ENCODE data around the gene ZBTB25. TPM values are rescaled to one million over a fixed set of nuclear protein-coding genes. Genes with fewer than 3 reads are reported as not detected.

The ZBTB25 gene
- total and polyA plus RNA-seq, 3 donors from 2014 or later = 13.3 to 21.3 (median 20.6) TPM

- H3K9me3 ChIP-seq = no peaks in the 10 kb centered on the region
- peak; percentile 24 for DNase-seq
- peaks cover 28% of the 10 kb centered on the region for H3K4me1 ChIP-seq
- TF ChIP-seq POLR2A (IDR thresholded peaks at IDR 0.05) = no peak
- no peak for TF ChIP-seq CTCF (IDR thresholded peaks at IDR 0.05)
- no peaks in the 10 kb centered on the region for H3K27me3 ChIP-seq
- peak overlapping the region; percentile 99 to 100 for H3K27ac ChIP-seq
- intact Hi-C loops (cut with DNase I; ENCODE audit: low total_unique reads) = no loop called here
- H3K4me3 ChIP-seq = no peak overlapping the region
- H3K36me3 ChIP-seq (ENCODE audit: low read depth, missing control alignments) = no peaks in the 10 kb centered on the region
- 37 to 45% methylated on average over 8 of the region's 8 CpGs for WGBS, 2 donors
Measured at GRCh38 chr14:64501411-64502171, 2.0 kb downstream of the ZBTB25 start.

GRCh38 chr14:64500088-64500487 lies 3.5 kb downstream of the ZBTB25 start:
- H3K9me3 ChIP-seq = no peaks in the 10 kb centered on the region
- no peak for DNase-seq
- no peaks in the 10 kb centered on the region for H3K36me3 ChIP-seq (ENCODE audit: low read depth, missing control alignments)
- H3K27me3 ChIP-seq = no peaks in the 10 kb centered on the region
- peaks cover 20% of the 10 kb centered on the region for H3K4me1 ChIP-seq
- no peak overlapping the region for H3K4me3 ChIP-seq
- TF ChIP-seq CTCF (IDR thresholded peaks at IDR 0.05) (no peak), POLR2A (IDR thresholded peaks at IDR 0.05) (no peak)
- intact Hi-C loops (cut with DNase I; ENCODE audit: low total_unique reads) = no loop called here
- WGBS, 2 donors = 96 to 100% methylated on average over 1 of the region's 1 CpG
- H3K27ac ChIP-seq = no peak overlapping the region

GRCh38 chr14:64496764-64497163 lies 6.9 kb downstream of the ZBTB25 start:
- Histone ChIP-seq H3K4me1 (peaks cover 29% of the 10 kb centered on the region), H3K4me3 (no peak overlapping the region), H3K9me3 (no peaks in the 10 kb centered on the region), H3K36me3 (ENCODE audit: low read depth, missing control alignments) (no peaks in the 10 kb centered on the region), H3K27me3 (no peaks in the 10 kb centered on the region), H3K27ac (no peak overlapping the region)
- TF ChIP-seq POLR2A (IDR thresholded peaks at IDR 0.05) (no peak), CTCF (IDR thresholded peaks at IDR 0.05) (no peak)
- no peak for DNase-seq
- intact Hi-C loops (cut with DNase I; ENCODE audit: low total_unique reads) = no loop called here

- Histone ChIP-seq H3K9me3 (no peaks in the 10 kb centered on the region), H3K36me3 (ENCODE audit: low read depth, missing control alignments) (no peaks in the 10 kb centered on the region), H3K27me3 (no peaks in the 10 kb centered on the region), H3K27ac (no peak overlapping the region), H3K4me3 (no peak overlapping the region), H3K4me1 (peaks cover 28% of the 10 kb centered on the region)
- TF ChIP-seq POLR2A (IDR thresholded peaks at IDR 0.05) = no peak
- intact Hi-C loops (cut with DNase I; ENCODE audit: low total_unique reads) = no loop called here
- DNase-seq = no peak
Measured at GRCh38 chr14:64495252-64495651, 8.4 kb downstream of the ZBTB25 start.

- peak overlapping the region; percentile 17 to 63 for H3K27ac ChIP-seq
- no peaks in the 10 kb centered on the region for H3K9me3 ChIP-seq
- 70 to 81% methylated on average over 3 of the region's 3 CpGs for WGBS, 2 donors
- no peaks in the 10 kb centered on the region for H3K27me3 ChIP-seq
- H3K36me3 ChIP-seq (ENCODE audit: low read depth, missing control alignments) = no peaks in the 10 kb centered on the region
- no peak for TF ChIP-seq CTCF (IDR thresholded peaks at IDR 0.05)
- TF ChIP-seq POLR2A (IDR thresholded peaks at IDR 0.05) = no peak
- H3K4me1 ChIP-seq = peaks cover 28% of the 10 kb centered on the region
- no peak overlapping the region for H3K4me3 ChIP-seq
- no peak for DNase-seq
- intact Hi-C loops (cut with DNase I; ENCODE audit: low total_unique reads) = no loop called here
Measured at GRCh38 chr14:64493455-64493854, 10.2 kb downstream of the ZBTB25 start.
